ENCODE data around the gene IMPG2. TPM values are rescaled to one million over a fixed set of nuclear protein-coding genes. Genes with fewer than 3 reads are reported as not detected.

IMPG2 gene
- under 1 TPM; 0.15 to 0.54 TPM for total RNA-seq
- under 1 TPM; 0.04 to 0.05 TPM for polyA plus RNA-seq
- long read RNA-seq, donor 1, result 0 reads
- long read RNA-seq, donor 2, result 0 reads
- long read RNA-seq, donor 3, result 0 reads
- long read RNA-seq, donor 4, result 0 reads
- long read RNA-seq, donor 5, result 0 reads

DNA sequence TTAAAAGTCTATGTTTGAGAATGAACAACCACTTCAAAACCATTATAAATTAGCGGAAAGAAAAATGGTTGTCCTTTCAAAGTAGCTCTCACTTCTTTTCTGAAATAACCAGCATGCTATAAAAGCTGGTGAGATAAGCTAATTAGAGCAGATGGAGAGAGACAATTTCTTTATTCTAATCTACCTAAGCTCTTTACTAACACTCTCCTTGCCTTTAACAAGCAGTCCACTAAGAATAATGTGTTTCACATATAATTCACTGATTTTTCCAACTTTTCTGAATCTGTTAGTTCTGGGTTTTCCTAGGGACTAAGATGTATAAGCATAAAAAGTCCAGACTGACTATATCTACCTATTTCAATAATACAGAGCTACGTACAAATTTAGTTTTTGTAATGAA is at the start of gene IMPG2:
Gene IMPG2, minus strand, starts transcription at position 101 of the 400 bp plus-strand sequence. CDS start 203 bp downstream, outside the sequence.
- Histone ChIP-seq H3K9me3 (ENCODE audit: control insufficient read depth in 4 of 4, insufficient read depth in 3 of 4, low read length in 3 of 4) (no peaks in the 10 kb centered on the region), H3K27ac (ENCODE audit: low read depth in 1 of 2, low read length in 1 of 2) (no peak within 1 kb of the TSS), H3K36me3 (ENCODE audit: control insufficient read depth in 4 of 4, insufficient read depth in 4 of 4, low read length in 4 of 4) (peaks cover 0 to 4% (median under 1%) of the 10 kb centered on the region in 4 donors), H3K4me3 (no peak within 1 kb of the TSS), H3K4me1 (ENCODE audit: control insufficient read depth in 5 of 5, insufficient read depth in 5 of 5, low read length in 5 of 5) (no peaks in the 10 kb centered on the region), H3K9ac (ENCODE audit: insufficient read depth in 1 of 2, low read length in 2 of 2) (no peak within 1 kb of the TSS), H3K27me3 (ENCODE audit: control insufficient read depth in 3 of 3, insufficient read depth in 3 of 3, low read length in 2 of 3) (no peaks in the 10 kb centered on the region)
- no peak for ATAC-seq (ENCODE audit: insufficient read depth, low FRiP score)
- DNase-seq, result no peak
- TF ChIP-seq, protein P1, sequence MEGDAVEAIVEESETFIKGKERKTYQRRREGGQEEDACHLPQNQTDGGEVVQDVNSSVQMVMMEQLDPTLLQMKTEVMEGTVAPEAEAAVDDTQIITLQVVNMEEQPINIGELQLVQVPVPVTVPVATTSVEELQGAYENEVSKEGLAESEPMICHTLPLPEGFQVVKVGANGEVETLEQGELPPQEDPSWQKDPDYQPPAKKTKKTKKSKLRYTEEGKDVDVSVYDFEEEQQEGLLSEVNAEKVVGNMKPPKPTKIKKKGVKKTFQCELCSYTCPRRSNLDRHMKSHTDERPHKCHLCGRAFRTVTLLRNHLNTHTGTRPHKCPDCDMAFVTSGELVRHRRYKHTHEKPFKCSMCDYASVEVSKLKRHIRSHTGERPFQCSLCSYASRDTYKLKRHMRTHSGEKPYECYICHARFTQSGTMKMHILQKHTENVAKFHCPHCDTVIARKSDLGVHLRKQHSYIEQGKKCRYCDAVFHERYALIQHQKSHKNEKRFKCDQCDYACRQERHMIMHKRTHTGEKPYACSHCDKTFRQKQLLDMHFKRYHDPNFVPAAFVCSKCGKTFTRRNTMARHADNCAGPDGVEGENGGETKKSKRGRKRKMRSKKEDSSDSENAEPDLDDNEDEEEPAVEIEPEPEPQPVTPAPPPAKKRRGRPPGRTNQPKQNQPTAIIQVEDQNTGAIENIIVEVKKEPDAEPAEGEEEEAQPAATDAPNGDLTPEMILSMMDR (IDR thresholded peaks at IDR 0.05; ENCODE audit: control extremely low read depth, extremely low read depth), result no peak
- WGBS, 2 donors, result 96 to 100% methylated on average over 2 of the region's 2 CpGs

DNA sequence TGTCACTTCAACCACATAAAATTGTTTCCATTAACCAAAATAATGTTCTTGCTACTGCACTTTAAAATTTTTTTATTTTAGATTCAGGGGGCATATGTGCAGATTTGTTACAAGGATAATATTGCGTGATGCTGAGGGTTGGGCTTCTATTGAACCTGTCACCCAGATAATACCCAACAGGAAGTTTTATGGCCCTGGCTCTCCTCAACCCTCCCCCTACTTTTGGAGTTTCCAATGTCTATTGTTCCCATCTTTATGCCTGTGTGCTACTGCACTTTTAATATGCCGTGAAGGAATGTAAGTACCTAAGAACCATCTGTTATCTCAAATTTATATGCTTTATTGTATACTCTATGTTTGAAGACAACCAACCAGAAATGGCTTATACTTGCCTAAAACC is 42.0 kb upstream of the IMPG2 start:
- 94 to 98% methylated on average over 2 of the region's 2 CpGs for WGBS, 2 donors
- no peaks in the 10 kb centered on the region for H3K4me1 ChIP-seq (ENCODE audit: control insufficient read depth in 5 of 5, insufficient read depth in 5 of 5, low read length in 5 of 5)
- DNase-seq (no peak), ATAC-seq (ENCODE audit: insufficient read depth, low FRiP score) (no peak)
- peaks cover 0 to 1% (median 0%) of the 10 kb centered on the region in 4 donors for H3K9me3 ChIP-seq (ENCODE audit: control insufficient read depth in 4 of 4, insufficient read depth in 3 of 4, low read length in 3 of 4)
- TF ChIP-seq, protein P1 (IDR thresholded peaks at IDR 0.05; ENCODE audit: control extremely low read depth, extremely low read depth), result no peak
- H3K27me3 ChIP-seq (ENCODE audit: control insufficient read depth in 3 of 3, insufficient read depth in 3 of 3, low read length in 2 of 3), result no peaks in the 10 kb centered on the region
- peaks cover 4 to 13% (median 5%) of the 10 kb centered on the region in 4 donors for H3K36me3 ChIP-seq (ENCODE audit: control insufficient read depth in 4 of 4, insufficient read depth in 4 of 4, low read length in 4 of 4)
- no peak overlapping the region for H3K4me3 ChIP-seq
- H3K27ac ChIP-seq (ENCODE audit: low read depth in 1 of 2, low read length in 1 of 2), result no peak overlapping the region
- no peak overlapping the region for H3K9ac ChIP-seq (ENCODE audit: insufficient read depth in 1 of 2, low read length in 2 of 2)

DNA sequence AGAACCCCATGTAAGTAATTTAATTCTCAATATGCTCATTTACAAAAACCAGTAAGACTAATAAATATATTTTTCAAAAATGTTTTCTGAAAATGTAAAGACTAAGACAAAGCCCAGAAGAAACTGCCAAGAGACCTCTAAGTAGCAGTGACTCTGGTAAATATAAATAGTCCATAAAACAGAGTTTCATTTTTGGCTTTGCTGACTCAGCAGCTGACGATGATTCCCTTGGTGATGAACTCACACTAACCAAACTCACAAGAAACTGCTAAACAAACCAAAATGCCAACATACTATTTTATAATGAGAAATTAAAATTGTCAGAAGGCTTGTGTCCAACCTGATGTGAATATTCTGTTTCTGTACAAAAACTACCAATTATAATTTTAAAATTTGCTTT is 31.5 kb upstream of the IMPG2 start:
- Histone ChIP-seq H3K9me3 (ENCODE audit: control insufficient read depth in 4 of 4, insufficient read depth in 3 of 4, low read length in 3 of 4) (no peaks in the 10 kb centered on the region), H3K27me3 (ENCODE audit: control insufficient read depth in 3 of 3, insufficient read depth in 3 of 3, low read length in 2 of 3) (no peaks in the 10 kb centered on the region), H3K9ac (ENCODE audit: insufficient read depth in 1 of 2, low read length in 2 of 2) (no peak overlapping the region), H3K36me3 (ENCODE audit: control insufficient read depth in 4 of 4, insufficient read depth in 4 of 4, low read length in 4 of 4) (peaks cover 0 to 14% (median 6%) of the 10 kb centered on the region in 4 donors), H3K4me1 (ENCODE audit: control insufficient read depth in 5 of 5, insufficient read depth in 5 of 5, low read length in 5 of 5) (no peaks in the 10 kb centered on the region), H3K4me3 (no peak overlapping the region), H3K27ac (ENCODE audit: low read depth in 1 of 2, low read length in 1 of 2) (no peak overlapping the region)
- ATAC-seq (ENCODE audit: insufficient read depth, low FRiP score) (no peak), DNase-seq (peak in 2 of 3 donors; percentile 12 to 16)
- WGBS, 2 donors, result 76 to 78% methylated on average over 1 of the region's 1 CpG
- TF ChIP-seq, protein P1 (IDR thresholded peaks at IDR 0.05; ENCODE audit: control extremely low read depth, extremely low read depth), result no peak

DNA sequence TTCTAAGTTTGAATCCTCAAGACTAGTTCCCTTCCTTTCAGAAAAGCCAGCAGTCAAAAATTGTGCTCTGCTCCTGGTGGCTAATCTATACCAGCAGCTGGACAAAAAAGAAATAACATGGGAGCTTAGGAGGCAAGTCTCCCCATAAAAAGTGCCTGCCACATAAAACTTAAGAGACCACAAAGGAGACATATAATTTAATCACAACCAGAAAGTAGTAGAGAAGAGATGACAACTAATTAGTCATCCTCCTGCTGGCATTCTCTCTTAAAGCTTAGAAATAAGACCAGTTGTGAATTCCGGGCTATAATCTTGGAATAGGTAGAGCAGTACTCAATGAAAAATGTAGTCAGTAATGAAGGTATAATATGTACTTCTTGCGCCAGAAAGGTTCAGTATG is 20.2 kb upstream of the IMPG2 start:
- TF ChIP-seq, protein P1 (IDR thresholded peaks at IDR 0.05; ENCODE audit: control extremely low read depth, extremely low read depth), result no peak
- no peak for ATAC-seq (ENCODE audit: insufficient read depth, low FRiP score)

More for the DNA sequence above, 20.2 kb upstream of the IMPG2 start:
- H3K27me3 ChIP-seq (ENCODE audit: control insufficient read depth in 3 of 3, insufficient read depth in 3 of 3, low read length in 2 of 3), result no peaks in the 10 kb centered on the region
- peaks cover 1 to 11% (median 8%) of the 10 kb centered on the region in 4 donors for H3K36me3 ChIP-seq (ENCODE audit: control insufficient read depth in 4 of 4, insufficient read depth in 4 of 4, low read length in 4 of 4)
- H3K9ac ChIP-seq (ENCODE audit: insufficient read depth in 1 of 2, low read length in 2 of 2), result no peak overlapping the region
- 50 to 74% methylated on average over 2 of the region's 2 CpGs for WGBS, 2 donors
- H3K4me3 ChIP-seq, result no peak overlapping the region
- no peaks in the 10 kb centered on the region for H3K9me3 ChIP-seq (ENCODE audit: control insufficient read depth in 4 of 4, insufficient read depth in 3 of 4, low read length in 3 of 4)
- no peak overlapping the region for H3K27ac ChIP-seq (ENCODE audit: low read depth in 1 of 2, low read length in 1 of 2)
- DNase-seq, result no peak
- no peaks in the 10 kb centered on the region for H3K4me1 ChIP-seq (ENCODE audit: control insufficient read depth in 5 of 5, insufficient read depth in 5 of 5, low read length in 5 of 5)

Data from lung (tissue), 16 donors.